NCI-H1417 (cell line): ENCODE measurements around the gene GRHL1.

ENCODE experiments used
- DNase-seq, 3 experiments: peaks; one replicate each; lab custom pipeline; 2025; lab: John Stamatoyannopoulos, UW

GRHL1 gene

DNA sequence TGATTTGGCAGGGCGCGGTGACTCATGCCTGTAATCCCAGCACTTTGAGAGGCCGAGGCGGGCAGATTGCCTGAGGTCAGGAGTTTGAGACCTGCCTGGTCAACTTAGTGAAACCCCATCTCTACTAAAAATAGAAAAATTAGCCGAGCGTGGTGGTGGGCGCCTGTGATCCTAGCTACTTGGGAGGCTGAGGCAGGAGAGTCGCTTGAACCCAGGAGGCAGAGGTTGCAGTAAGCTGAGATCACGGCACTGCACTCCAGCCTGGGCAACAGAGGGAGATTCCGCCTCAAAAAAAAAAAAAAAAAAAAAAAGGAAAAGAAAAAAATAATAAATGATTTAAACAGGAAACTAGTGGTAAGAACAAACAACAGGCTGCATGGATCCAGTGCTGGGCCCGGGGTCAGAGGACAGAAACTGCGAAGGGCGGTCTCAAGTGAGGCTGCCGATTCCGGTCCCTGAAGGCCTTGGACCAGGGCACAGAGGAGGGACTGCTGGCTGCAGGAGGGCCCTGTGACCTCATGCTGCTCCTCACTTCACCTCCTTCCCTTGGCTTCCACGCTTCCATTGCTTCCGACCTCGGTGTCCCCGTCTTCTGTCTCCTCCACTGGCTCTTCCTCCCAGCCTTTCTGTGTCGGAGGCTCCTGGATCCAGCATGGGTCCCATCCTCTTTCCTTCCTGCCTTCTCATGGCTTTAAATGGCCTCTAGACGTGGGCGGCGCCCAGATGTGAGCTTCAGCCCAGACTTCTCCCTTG lies 2.1 kb upstream of the GRHL1 start:
- DNase-seq, result no peak

DNA sequence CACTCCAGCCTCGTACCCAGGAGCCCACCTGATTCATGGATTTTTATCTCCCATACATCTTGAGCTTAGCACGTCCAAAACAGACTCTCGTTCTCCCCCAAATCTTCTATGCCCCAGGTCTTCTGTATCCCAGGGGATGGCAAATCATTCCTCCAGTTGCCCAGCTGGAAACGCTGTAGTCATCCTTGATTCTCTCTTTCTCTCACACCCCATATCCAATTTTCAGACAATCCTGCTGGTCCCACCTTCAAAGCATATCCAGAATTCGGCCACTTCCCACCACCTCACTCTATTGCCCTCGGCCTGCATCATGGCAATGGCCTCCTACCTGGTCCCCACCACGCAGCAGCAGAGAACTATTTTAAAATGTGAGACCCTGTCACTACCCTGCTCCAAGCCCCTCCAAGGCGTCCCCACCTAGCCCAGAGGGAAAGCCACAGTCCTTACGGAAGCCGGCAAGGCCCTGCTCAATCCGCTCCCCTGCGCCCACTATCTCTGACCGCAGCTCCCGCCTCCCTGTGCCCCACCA lies 1.4 kb upstream of the GRHL1 start:
- no peak for DNase-seq

DNA sequence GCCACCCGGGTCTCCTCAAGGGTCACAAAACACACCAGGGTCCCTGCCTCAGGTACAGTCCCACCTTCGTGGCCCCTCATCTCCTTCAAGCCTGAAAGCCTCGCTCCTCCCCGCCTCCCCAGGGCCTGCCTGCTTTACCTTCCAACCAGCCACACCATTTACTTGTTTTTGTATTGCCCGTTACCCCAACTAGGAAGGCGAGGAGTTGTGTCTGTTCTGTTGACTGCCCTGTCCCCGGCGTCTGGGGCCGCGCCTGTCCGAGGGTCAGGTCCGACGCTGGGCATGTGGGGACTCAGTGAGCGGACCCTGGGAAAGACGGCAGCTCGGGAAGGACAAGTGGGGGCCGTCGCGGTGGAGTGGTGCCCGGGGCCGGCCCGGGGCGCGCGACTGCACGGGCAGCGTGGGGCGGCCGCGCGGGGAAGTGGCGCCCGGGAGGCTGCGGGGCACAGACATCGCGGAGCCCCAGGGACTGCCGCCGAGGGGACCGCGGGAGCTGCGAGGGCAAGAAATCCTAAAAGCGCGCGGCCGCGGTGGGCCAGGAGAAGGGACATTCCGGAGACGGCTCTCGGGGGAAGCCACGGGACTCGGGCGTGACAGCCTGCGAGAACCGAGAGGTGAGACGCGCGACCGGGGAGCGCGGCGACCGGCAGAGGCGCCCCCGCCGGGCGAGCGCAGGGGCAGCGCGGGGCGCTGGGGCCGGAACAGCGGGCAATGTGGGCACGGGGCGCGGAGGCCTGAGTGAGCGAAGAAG lies 797 bp upstream of the GRHL1 start:
- peak; percentile 78 to 80 (median 78) for DNase-seq

DNA sequence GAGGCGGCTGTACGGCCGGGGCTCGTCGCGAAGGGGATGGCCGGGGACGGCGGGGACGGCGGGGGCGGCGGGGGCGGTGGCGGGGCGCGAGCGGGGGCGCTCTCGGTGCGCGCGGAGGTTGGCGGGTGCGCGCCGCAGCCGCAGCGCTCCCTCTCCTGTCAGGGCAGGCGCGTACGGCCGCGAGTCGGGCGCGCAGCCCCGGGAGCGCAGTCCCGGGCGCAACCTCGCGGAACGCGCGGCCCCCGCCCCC lies 296 bp upstream of the GRHL1 start:
- no peak for DNase-seq

DNA sequence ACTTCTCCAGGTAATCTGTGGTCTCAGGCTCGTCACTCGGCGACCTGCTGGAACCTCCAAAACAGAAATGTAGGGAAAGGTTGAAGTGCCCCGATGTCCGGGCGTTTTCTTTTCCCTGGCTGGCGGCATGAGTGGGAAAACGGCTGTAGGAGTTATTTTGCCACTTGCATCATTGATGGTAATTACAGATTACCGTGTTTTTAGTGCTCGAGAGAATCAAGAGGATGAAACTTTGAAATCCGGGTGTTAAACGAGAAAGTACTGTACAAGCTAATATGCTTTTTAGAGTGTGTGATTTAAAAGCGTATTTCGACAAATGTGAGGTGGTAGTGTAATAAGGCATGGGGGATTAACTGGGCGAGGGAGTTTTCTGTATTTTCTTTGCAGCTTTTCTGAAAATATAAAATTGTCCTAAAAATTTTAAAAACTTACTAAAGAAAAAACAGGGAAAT lies 819 bp downstream of the GRHL1 start:
- peak in 1 of 3 experiments; percentile 58 for DNase-seq

DNA sequence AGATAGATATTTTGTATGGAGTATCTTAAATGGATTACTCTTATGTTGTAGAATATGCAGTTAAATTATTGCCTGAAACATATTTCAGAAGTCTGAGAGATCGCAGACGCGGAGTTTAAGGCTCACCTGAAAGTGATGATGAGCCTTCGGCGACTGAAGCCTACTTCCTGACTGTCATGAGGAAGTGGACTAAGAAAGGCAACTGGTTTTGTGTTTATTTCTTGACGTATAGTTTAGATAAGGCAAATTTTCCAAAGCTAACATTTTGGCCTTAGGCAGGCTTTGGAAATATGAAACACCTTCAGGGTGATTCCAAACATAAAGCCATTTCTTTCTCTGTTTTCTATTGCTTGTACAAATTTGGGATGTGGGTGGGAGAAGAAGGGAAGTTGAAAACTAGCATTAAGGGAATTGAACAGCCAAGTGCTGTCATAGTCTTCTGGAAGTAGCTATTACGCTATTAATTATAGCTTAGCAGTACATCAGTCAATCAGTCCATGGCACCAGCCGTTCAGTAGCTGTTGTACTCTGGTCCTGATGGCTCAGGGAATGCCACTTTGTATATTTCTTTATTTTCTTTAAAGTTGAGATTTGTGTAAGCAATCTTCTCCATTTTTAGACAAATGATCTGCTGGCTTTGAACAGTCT lies 1.5 kb downstream of the GRHL1 start:
- DNase-seq, result peak in 2 of 3 experiments; percentile 20 to 71

DNA sequence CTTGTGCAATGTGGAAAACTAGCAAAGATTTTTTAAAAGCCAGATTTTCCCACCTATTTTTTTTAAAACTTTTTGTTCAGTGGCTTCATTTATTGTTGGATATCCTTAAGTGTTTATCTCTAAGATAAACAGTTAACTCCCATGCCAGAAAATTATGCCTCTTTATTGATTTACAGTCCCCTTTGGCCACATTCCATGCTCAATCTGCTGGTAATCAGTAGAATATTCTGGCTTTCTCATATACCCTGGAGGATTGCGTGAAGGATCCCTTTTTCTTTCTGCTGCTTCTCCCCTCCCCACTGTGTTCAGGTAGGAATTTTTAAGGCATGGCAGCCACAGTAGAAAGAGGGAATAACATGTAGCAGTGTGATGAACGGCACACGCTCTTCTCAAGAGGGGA lies 2.6 kb downstream of the GRHL1 start:
- DNase-seq, result no peak

DNA sequence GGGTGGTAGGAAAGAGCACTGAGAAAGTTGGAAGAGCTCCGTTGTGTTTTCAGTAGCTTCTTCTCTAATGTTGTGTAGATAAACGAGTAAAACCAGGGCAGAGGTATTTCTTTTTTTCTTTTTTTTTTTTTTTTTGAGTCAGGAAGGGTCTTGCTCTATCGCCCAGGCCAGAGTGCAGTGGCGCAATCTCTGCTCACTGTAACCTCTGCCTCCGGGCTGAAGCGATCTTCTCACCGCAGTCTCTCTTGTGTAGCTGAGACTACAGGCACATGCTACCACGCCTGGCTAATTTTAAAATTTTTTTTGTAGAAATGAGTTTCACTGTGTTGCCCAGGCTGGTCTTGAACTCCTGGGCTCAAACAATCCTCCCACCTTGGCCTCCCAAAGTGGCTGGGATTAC lies 6.6 kb downstream of the GRHL1 start:
- no peak for DNase-seq

DNA sequence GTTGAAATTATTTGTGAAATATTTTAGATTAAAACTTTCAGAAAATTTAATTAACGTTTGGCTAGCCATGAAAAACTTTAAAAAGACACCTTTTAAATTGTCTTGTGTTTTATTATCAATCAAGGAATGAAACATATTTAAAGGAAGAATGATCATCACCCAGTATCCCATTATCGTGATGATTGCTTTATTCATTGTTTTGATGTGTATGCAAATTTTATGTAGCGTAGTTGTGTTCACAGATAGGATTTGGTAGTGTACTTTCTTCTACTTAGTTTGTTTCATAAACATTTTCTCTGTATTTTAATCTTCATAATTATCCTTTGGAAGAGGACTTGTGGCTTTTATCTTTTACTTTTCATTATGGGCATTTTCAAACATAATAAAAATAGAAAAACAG lies 7.8 kb downstream of the GRHL1 start:
- no peak for DNase-seq

DNA sequence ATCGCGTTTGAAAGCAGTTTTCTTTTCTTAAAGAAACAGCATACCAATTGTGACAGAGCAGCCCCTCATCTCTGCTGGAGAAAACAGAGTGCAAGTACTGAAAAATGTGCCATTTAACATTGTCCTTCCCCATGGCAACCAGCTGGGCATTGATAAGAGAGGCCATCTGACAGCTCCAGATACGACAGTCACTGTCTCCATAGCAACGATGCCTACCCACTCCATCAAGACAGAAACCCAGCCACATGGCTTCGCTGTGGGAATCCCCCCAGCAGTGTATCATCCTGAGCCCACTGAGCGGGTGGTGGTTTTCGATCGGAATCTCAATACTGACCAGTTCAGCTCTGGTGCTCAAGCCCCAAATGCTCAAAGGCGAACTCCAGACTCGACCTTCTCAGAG lies 9.5 kb downstream of the GRHL1 start:
- no peak for DNase-seq

DNA sequence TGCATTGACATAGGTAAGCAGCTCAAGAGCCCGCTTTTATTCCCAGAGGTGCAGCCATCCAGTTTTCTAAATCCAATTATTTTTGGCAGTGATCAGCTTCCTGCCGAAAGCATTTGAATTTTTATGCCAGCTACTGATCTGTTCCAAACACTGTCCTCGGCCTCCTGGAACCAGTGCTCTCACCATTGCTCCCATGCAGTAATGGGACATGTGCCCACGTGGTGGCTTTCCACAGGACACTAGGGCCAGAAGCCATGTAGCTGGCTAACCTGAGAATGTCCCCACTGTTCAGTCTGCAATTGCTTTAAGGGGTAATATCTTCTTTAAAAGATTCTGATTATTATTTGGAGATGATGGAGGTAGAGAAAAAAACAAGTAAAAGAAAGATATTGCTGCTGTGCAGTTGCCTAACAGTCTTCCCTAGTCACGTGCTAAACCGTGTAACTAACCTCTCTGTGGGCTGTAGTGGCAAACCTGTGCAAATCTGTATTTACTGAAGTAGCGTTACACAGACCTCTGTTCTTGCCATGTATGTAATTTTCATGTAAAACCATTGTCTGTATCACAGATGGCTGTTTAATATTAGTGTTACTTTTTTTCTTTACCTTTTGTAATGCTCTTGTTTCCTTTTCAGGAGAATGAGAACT lies 13.0 kb downstream of the GRHL1 start:
- DNase-seq, result no peak

DNA sequence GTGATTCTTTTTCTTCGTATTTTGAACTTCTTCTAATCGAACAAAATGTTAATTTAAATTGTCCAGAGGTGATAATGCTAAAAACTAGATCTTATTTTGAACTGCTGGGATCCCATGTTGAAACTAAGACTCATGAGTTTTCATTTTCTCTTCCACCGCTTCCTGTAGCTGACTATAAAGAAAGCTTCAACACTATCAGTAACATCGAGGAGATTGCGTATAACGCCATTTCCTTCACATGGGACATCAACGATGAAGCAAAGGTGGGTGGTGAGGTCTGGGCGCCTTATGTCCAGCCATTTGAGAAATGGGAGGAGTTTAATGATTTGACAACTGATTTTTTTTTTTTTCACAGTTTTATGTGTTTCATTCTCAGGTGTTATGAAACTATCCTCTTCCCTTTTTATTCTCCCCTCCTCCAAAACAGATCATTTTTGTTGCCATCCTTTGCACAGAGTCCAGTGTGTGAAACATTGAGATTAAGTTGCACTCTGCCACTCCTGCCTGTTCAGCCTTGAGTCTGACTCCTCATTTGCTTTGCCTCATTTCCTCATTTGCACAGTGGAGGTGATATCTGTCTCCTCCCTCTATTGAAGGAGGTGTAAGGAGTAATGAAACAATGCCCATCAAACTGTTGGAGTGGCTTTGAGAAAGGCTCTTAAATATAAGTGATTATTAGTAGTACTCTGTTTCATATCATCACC lies 13.8 kb downstream of the GRHL1 start:
- no peak for DNase-seq

DNA sequence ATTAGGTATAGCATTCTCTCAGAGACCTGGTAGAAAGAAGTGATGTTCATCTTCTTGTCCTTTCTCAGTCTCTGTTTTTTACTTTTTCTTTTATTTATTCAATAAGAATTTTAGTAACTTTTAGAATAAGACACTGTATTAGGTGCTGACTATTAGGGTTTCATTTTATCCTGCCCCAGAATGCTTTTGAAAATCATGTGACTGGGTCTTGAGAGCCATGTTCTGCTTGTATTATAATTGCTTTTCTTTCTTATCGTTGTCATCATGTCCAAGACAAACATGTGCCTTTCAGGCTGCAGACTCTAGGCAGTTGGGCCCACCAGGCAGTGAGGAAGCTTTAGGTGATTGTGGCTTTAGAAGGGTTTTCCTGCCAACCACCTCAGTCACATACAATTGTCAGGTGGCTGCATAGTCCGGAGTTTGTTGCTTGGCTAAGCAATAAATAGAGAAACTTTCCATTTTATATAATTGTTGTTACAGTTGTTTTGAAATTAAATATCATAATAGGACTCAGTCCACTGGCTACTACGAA lies 15.1 kb downstream of the GRHL1 start:
- no peak for DNase-seq

DNA sequence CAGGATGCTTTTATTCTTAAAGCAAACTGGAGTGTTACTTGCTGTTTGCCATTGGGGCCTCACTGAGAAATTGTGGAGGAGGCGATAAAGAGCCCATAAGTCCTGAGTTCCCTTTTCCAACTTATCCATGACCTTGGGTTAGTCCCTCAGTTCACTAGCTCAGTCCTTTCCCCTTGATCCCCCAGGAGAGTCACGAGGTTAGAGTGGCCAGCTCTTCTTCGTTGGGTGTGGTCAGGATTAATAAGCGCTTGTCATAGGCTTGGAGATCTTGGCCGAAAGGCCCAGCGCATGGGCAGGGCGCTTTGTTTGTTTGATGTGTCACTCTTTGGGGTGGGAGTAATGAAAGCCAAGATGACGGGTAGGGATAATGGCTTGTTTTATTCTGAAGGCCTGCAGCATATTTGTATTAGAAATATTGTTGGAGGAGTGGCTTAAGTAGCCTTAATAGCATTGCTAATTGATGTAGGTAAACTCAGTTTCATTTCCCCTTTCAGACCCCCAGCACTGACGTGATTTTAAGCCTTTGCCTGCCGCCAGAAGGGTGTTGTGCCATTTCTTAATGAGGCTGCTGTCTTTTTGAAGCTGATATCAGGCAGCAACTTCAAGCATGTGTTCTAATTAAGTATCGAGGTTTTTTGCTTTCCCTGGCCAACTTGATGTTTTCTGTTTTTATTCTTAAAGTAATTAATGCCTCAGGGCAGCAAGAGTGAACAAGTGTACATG lies 15.7 kb downstream of the GRHL1 start:
- peak in 2 of 3 experiments; percentile 26 to 54 for DNase-seq

DNA sequence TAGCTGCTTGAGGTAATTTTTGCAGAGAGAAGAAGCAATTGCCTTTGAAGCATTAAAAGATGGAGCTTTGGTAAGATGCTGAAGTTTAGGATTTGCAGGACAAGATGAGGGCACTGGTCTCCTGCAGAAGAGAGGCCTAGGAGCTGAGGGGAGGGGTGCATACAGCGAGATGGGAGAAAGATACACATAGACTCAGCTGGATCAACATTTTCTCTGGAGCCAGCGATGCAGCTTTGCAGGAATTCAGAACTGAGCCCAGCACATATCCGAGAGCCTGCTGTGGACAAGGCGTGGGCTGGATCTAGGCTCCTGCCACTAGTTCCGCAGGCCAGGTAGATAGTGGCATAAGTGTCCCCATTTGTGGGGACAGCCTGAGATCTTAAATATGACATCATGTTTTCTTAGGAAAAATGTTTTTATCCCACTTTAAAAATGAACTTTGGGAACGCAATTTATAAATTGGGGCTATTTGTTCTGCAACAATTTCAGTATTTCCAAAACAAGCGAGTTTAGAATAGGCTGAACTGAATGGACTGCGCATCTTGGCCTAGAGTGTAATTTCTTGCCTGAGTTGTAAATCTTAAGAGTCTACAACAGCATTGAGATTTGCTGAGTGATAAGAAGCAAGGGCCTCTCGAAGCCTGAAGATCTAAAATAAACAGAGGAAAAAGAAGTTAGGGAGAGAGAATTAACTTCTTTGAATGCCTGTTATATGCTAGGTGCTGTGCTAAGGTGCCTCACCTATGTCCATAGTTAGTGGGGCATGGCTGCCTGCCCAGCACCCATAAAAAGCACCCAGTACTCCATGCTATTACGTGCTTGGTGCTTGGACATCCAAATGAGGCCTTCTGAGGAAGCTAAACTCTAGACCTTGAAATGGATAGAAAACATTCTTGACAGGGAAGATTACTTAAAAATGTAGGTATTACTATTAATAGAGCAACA lies 17.3 kb downstream of the GRHL1 start:
- no peak for DNase-seq

DNA sequence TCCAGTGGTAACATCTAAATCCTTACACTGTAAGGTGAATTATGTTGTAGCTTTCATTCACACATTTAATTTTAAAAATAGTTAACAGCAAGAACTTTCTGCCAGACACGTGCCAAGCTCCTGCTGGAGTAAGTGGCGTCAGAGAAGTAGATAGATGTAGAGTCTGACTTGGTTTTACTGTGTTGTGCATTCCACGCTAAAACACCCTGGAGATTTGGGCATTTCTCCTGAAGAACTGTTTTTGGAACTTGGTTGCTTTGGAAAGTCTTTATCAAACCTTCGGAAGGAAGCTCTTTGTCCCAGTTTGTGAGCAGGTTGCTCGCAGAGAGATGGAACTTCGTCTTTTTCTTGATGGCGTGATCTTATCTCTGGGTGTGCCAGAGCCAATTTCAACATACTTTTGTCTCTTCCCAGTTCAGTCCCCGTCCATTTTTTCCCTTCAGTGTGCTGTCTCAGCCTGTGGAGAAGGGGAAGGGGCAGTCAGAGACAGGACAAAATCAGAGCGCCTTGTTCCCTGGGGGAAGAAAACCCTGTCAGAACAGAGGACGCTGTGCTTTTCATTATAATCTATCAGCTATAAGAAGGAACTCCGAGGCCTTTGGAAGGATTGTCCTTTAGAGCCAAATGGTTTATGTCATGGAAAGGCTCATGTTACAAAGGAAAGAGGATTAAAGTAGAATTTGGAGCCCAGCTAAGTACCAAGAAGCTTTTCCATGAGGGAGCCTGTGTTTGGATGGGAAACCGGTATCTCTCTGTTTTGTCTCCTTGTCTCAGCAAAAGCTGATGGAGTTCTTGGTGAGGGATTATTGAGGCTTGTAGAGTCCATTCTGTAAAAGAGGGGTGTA lies 18.9 kb downstream of the GRHL1 start:
- no peak for DNase-seq

DNA sequence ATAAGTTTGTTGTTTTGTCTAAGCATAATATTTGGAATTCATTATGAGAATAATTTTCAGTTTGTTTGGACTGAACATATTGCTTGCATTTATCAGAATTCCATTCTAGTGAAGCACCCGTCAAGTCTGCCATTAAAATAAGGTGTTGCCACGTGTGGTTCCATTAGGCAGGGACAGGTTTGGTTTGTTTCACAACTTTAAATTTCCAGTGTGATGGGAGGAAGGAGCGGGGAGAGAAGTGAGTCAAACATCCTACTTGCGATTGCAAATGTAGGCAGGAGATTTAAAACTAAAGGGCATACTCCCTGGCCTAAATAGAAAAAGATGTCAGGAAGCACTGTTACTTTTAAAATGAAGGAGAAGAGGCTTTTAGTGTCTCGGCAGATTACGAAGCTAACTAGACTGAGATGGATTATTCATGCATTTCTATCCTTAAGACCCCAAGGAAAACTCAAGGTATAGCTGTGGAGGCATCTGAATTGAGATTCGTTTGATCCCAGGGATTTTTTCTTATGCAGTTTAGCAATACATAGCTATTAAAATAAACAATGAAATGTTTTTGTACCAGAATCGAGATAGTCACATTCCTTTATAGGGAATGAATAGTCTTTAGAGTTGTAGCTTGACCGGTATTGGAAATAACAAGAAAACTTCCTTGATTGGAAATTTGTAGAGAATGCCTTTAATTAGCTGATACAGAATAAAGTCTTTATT lies 19.8 kb downstream of the GRHL1 start:
- no peak for DNase-seq

DNA sequence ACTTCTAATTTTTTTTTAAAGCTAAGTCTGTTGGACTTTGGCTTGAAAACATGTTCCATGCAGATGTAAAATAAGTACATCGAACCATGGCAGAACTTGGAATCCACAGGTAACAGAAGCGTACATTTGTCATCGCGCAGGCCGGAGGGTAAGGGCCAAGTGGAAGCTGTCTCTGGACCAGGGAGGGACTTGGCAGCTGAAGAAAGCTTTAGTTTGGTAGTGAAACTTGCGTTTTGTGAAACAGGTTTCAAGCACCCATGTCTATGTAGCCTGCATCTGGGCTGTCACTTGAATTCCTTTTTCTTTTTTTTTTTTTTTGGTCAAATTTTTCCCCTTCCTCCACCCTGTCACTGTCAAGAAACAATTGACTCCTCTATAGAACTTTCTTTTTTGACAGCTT lies 20.4 kb downstream of the GRHL1 start:
- no peak for DNase-seq
